HepG2 (cell line): Measurements from ENCODE around the gene BTG4. TPM values are rescaled to one million over a fixed set of nuclear protein-coding genes. Genes with fewer than 3 reads are reported as not detected.

ENCODE experiments used
- ATAC-seq: fragments of 200-7000 bp; cut with Tn5 transposase; 3 replicates; pipeline ENCODE4 v1.9.1; 2020; ENCODE audit warnings: mild to moderate bottlenecking, moderate library complexity
- BruUV-seq: library from RNA; stranded (reverse); fragments of 400-500 nt; replicated peaks from 2 replicates; lab custom pipeline; 2021; lab: Mats Ljungman, UMichigan
- CTCF ChIA-PET: fragments of 300-600 bp; formaldehyde crosslinking; extraction: SDS; loops from one replicate; lab custom pipeline; 2021; ENCODE audit warnings: low total read pairs, inconsistent platforms, low intra/inter-chr PET ratio; lab: Yijun Ruan, JAX
- POLR2A ChIA-PET: fragments of 350-600 bp; sonication (Branson Sonifier 250); formaldehyde crosslinking; loops from one replicate; lab custom pipeline; 2020; ENCODE audit warnings: antibody characterized with exemption, inconsistent platforms; lab: Yijun Ruan, JAX
- DNase-seq: peaks from one replicate; pipeline ENCODE4 v3.0.0-alpha.2; 2015; ENCODE audit warnings: low spot score
- FAIRE-seq: peaks from 3 replicates; lab custom pipeline; 2011; peaks lifted over from hg19 to GRCh38; lab: Jason Lieb, UNC
- H2AFZ ChIP-seq: one replicate; pipeline ENCODE4 v1.6.1; 2011; ENCODE audit warnings: low read length, inconsistent platforms
- H3K27ac ChIP-seq: fragments of 300-600 bp; 3 replicates; pipeline ENCODE4 v1.8.0; 2011; ENCODE audit warnings: mixed run types, mild to moderate bottlenecking, mixed read lengths, low read length, inconsistent platforms; ENCODE audit not compliant: insufficient read depth; ENCODE audit errors: extremely low read length
- H3K27me3 ChIP-seq, 2 experiments: fragments of 200-600 bp in 1 of 2; 2 replicates in 1 of 2; 3 replicates in 1 of 2; pipeline versions ENCODE4 v1.6.0 to v1.8.0; 2011; ENCODE audit warnings: low read length in 2 of 2, mild to moderate bottlenecking in 2 of 2, moderate library complexity in 2 of 2, inconsistent platforms in 1 of 2; ENCODE audit not compliant: insufficient read depth in 2 of 2, control insufficient read depth in 1 of 2
- H3K36me3 ChIP-seq, 2 experiments: fragments of 200-600 bp in 1 of 2; replicated peaks in 1 of 2; 2 replicates in 1 of 2; 3 replicates in 1 of 2; pipeline versions ENCODE4 v1.5.1 to v1.8.0; 2011; ENCODE audit warnings: low read length in 2 of 2, inconsistent platforms in 1 of 2; ENCODE audit not compliant: insufficient read depth in 2 of 2, control insufficient read depth in 1 of 2
- H3K4me1 ChIP-seq: 2 replicates; pipeline ENCODE4 v1.5.1; 2012; ENCODE audit warnings: low read length, inconsistent platforms; ENCODE audit not compliant: insufficient read depth
- H3K4me2 ChIP-seq: 2 replicates; pipeline ENCODE4 v1.6.0; 2011; ENCODE audit warnings: low read depth, low read length, inconsistent platforms
- H3K4me3 ChIP-seq, 3 experiments: fragments of 200-600 bp in 1 of 3; sonication (generic), shearing (Covaris generic) in 1 of 3; replicated peaks in 1 of 3; 2 replicates each; pipeline ENCODE4 v1.5.1; 2011 to 2016; ENCODE audit warnings: low read length in 3 of 3, inconsistent platforms in 2 of 3, low read depth in 2 of 3, mild to moderate bottlenecking in 2 of 3, control low read depth in 1 of 3, mixed read lengths in 1 of 3; ENCODE audit not compliant: insufficient read depth in 1 of 3
- H3K79me2 ChIP-seq: one replicate; pipeline ENCODE4 v1.6.1; 2011; ENCODE audit warnings: low read length, inconsistent platforms; ENCODE audit not compliant: insufficient read depth
- H3K9ac ChIP-seq: 2 replicates; pipeline ENCODE4 v1.6.0; 2011; ENCODE audit warnings: mild to moderate bottlenecking, low read depth, low read length, inconsistent platforms; ENCODE audit not compliant: insufficient read depth
- H3K9me3 ChIP-seq: 2 replicates; pipeline ENCODE4 v1.5.1; 2012; ENCODE audit warnings: mild to moderate bottlenecking, low read length
- H4K20me1 ChIP-seq: 2 replicates; pipeline ENCODE4 v1.6.0; 2011; ENCODE audit warnings: inconsistent platforms, mild to moderate bottlenecking, low read length, moderate library complexity; ENCODE audit not compliant: insufficient read depth
- MEF2D ChIP-seq: sonication (generic); formaldehyde crosslinking; IDR thresholded peaks from 2 replicates; pipeline ENCODE4 v1.5.1; 2020; ENCODE audit warnings: mild to moderate bottlenecking, missing genetic modification reagents
- MIER3 ChIP-seq: IDR thresholded peaks from 2 replicates; pipeline ENCODE4 v1.6.1; 2016; ENCODE audit warnings: missing compliant biosample characterization, borderline replicate concordance
- NCOA5 ChIP-seq: sonication (generic); formaldehyde crosslinking; IDR thresholded peaks from 2 replicates; pipeline ENCODE4 v1.4.0; 2020; ENCODE audit warnings: missing genetic modification reagents
- PHB2 ChIP-seq: fragments of 450-650 bp; IDR thresholded peaks from 2 replicates; pipeline ENCODE4 v1.6.1; 2018; ENCODE audit not compliant: partially characterized antibody
- SSRP1 ChIP-seq: IDR thresholded peaks from 2 replicates; pipeline ENCODE4 v1.6.1; 2016; ENCODE audit warnings: control low read depth
- ZC3H4 ChIP-seq: sonication (generic); formaldehyde crosslinking; IDR thresholded peaks from 2 replicates; pipeline ENCODE4 v1.4.0; 2020; ENCODE audit warnings: missing genetic modification reagents, borderline replicate concordance
- ZNF570 ChIP-seq: sonication (generic); formaldehyde crosslinking; IDR thresholded peaks from 2 replicates; pipeline ENCODE4 v1.4.0; 2020; ENCODE audit warnings: mild to moderate bottlenecking, missing genetic modification reagents, borderline replicate concordance
- WGBS: methylation state at CpG from one replicate; pipeline ENCODE4 v1.1.6; 2017; ENCODE audit warnings: low lambda C conversion rate; 5-methylcytosine and 5-hydroxymethylcytosine counted together
- in situ Hi-C: cut with HindIII; loops from 2 replicates; pipeline ENCODE4 v1.10.0; 2017; ENCODE audit warnings: low pct_unique_long_range_greater_than_20kb; ENCODE audit not compliant: extremely low pct_ligation_motif_present
- intact Hi-C: fragments of 100-400 bp; cut with micrococcal nuclease; formaldehyde crosslinking; loops from one replicate; pipeline ENCODE4 v1.10.0; 2022; ENCODE audit not compliant: unreplicated experiment
- polyA plus RNA-seq, 8 experiments: library from polyadenylated mRNA; depleted of rRNA in 3 of 8; stranded (reverse) in 7 of 8; unstranded in 1 of 8; fragments of >200 nt; fragmentation: Illumina TruSeq in 4 of 8; extraction: Trizol in 4 of 8; gene quantifications; 2 replicates each; pipeline versions ENCODE4 v1.2.1 to v1.2.3, GENCODE V29; 2011 to 2016; ENCODE audit warnings: low read depth in 4 of 8, missing spikeins in 1 of 8, mixed read lengths in 1 of 8; ENCODE audit not compliant: insufficient read depth in 1 of 8
- total RNA-seq, 5 experiments: library from RNA; depleted of rRNA; stranded (reverse); fragments of >200 nt; fragmentation: Illumina TruSeq; extraction: Trizol; gene quantifications; 2 replicates each; pipeline ENCODE4 v1.2.3, GENCODE V29; 2016; ENCODE audit warnings: low read depth in 1 of 5
- TF ChIP-seq, protein P1 (sequence below): sonication (generic); formaldehyde crosslinking; IDR thresholded peaks from one replicate; pipeline ENCODE4 v1.5.1; 2020; ENCODE audit warnings: mild to moderate bottlenecking, missing genetic modification reagents; ENCODE audit errors: not compliant biosample characterization
- TF ChIP-seq, protein P2 (sequence below): sonication (generic); formaldehyde crosslinking; IDR thresholded peaks from 2 replicates; pipeline ENCODE4 v1.8.1; 2023; ENCODE audit warnings: missing genetic modification reagents, mild to moderate bottlenecking, borderline replicate concordance
- TF ChIP-seq, protein P3 (sequence below): sonication (generic); formaldehyde crosslinking; IDR thresholded peaks from 2 replicates; pipeline ENCODE4 v1.4.0; 2020; ENCODE audit warnings: missing genetic modification reagents, low read depth, mild to moderate bottlenecking, borderline replicate concordance
- TF ChIP-seq, protein P4 (sequence below): sonication (generic); formaldehyde crosslinking; IDR thresholded peaks from 2 replicates; pipeline ENCODE4 v1.8.1; 2023; ENCODE audit warnings: missing genetic modification reagents, inconsistent platforms, borderline replicate concordance
- TF ChIP-seq, protein P5 (sequence below): sonication (generic); formaldehyde crosslinking; IDR thresholded peaks from 2 replicates; pipeline ENCODE4 v1.4.0; 2020; ENCODE audit warnings: mild to moderate bottlenecking, missing genetic modification reagents

The BTG4 gene
- total and polyA plus RNA-seq, 2 of the 13 experiments (the other 11 are each of a cell fraction or from before 2014, with no cell fraction given): not detected

DNA sequence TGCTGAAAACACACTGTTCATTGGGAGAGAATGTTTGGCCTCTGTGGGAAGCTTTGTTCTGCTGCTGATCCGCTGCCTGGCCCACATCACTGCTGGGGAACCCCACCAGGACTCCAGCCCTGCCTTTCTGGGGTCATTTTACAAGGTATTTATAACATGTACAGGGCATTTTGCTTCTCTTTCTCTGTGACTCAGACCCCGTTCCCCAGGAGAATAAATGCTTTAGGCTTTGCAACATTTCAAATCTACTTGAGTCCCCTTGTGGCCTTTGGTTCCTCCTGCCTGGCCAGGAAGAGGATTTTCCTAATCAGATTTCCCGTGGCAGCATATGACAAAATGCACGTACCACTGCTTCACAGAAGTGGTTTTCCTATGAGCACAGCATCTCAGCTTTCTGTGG, 43.0 kb downstream of the BTG4 start:
- no peak overlapping the region for H2AFZ ChIP-seq
- no peaks in the 10 kb centered on the region for H4K20me1 ChIP-seq
- H3K27me3 ChIP-seq: peaks cover 2 to 6% of the 10 kb centered on the region in 2 experiments; a peak in 2 of 5 replicates
- no peaks in the 10 kb centered on the region for H3K79me2 ChIP-seq
- FAIRE-seq (no peak), ATAC-seq (no peak; the same call in 2 of the 3 replicates), DNase-seq (no peak)
- no TSS peak for BruUV-seq
- H3K9ac ChIP-seq: no peak overlapping the region
- in situ Hi-C loops (no loop called here), intact Hi-C loops (no loop called here)
- 0% methylated on average over 4 of the region's 4 CpGs for WGBS
- H3K4me1 ChIP-seq: no peaks in the 10 kb centered on the region
- CTCF ChIA-PET: no interaction called here
- H3K36me3 ChIP-seq: no peaks in the 10 kb centered on the region
- POLR2A ChIA-PET: no interaction called here
- no peak overlapping the region for H3K4me2 ChIP-seq
- no peaks in the 10 kb centered on the region for H3K9me3 ChIP-seq
- H3K27ac ChIP-seq: no peak overlapping the region
- H3K4me3 ChIP-seq: no peak overlapping the region
- TF ChIP-seq ZC3H4 (CRISPR knock-in tag) (no peak), SSRP1 (CRISPR knock-in tag) (no peak), MIER3 (CRISPR knock-in tag) (no peak), MEF2D (CRISPR knock-in tag) (no peak), ZNF570 (CRISPR knock-in tag) (no peak), PHB2 (no peak), NCOA5 (CRISPR knock-in tag) (no peak)
- TF ChIP-seq, protein P1, sequence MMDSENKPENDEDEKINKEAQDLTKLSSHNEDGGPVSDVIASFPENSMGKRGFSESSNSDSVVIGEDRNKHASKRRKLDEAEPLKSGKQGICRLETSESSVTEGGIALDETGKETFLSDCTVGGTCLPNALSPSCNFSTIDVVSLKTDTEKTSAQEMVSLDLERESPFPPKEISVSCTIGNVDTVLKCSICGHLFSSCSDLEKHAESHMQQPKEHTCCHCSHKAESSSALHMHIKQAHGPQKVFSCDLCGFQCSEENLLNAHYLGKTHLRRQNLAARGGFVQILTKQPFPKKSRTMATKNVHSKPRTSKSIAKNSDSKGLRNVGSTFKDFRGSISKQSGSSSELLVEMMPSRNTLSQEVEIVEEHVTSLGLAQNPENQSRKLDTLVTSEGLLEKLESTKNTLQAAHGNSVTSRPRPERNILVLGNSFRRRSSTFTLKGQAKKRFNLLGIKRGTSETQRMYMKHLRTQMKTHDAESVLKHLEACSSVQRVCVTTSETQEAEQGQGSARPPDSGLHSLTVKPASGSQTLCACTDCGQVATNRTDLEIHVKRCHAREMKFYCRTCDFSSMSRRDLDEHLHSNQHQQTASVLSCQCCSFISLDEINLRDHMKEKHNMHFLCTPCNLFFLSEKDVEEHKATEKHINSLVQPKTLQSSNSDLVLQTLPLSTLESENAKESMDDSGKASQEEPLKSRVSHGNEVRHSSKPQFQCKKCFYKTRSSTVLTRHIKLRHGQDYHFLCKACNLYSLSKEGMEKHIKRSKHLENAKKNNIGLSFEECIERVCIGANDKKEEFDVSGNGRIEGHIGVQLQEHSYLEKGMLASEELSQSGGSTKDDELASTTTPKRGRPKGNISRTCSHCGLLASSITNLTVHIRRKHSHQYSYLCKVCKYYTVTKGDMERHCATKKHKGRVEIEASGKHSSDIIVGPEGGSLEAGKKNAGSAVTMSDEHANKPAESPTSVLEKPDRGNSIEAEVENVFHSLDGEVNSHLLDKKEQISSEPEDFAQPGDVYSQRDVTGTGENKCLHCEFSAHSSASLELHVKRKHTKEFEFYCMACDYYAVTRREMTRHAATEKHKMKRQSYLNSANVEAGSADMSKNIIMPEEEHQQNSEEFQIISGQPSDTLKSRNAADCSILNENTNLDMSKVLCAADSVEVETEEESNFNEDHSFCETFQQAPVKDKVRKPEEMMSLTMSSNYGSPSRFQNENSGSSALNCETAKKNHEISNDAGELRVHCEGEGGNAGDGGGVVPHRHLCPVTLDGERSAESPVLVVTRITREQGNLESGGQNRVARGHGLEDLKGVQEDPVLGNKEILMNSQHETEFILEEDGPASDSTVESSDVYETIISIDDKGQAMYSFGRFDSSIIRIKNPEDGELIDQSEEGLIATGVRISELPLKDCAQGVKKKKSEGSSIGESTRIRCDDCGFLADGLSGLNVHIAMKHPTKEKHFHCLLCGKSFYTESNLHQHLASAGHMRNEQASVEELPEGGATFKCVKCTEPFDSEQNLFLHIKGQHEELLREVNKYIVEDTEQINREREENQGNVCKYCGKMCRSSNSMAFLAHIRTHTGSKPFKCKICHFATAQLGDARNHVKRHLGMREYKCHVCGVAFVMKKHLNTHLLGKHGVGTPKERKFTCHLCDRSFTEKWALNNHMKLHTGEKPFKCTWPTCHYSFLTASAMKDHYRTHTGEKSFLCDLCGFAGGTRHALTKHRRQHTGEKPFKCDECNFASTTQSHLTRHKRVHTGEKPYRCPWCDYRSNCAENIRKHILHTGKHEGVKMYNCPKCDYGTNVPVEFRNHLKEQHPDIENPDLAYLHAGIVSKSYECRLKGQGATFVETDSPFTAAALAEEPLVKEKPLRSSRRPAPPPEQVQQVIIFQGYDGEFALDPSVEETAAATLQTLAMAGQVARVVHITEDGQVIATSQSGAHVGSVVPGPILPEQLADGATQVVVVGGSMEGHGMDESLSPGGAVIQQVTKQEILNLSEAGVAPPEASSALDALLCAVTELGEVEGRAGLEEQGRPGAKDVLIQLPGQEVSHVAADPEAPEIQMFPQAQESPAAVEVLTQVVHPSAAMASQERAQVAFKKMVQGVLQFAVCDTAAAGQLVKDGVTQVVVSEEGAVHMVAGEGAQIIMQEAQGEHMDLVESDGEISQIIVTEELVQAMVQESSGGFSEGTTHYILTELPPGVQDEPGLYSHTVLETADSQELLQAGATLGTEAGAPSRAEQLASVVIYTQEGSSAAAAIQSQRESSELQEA (CRISPR knock-in tag): no peak
- TF ChIP-seq, protein P2, sequence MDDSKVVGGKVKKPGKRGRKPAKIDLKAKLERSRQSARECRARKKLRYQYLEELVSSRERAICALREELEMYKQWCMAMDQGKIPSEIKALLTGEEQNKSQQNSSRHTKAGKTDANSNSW: no peak
- TF ChIP-seq, protein P3, sequence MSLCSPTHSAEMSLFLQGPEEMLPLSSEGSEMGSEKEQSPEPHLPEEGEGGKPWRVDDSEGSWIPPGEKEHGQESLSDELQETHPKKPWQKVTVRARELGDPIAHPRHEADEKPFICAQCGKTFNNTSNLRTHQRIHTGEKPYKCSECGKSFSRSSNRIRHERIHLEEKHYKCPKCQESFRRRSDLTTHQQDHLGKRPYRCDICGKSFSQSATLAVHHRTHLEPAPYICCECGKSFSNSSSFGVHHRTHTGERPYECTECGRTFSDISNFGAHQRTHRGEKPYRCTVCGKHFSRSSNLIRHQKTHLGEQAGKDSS (CRISPR knock-in tag): no peak
- TF ChIP-seq, protein P4, sequence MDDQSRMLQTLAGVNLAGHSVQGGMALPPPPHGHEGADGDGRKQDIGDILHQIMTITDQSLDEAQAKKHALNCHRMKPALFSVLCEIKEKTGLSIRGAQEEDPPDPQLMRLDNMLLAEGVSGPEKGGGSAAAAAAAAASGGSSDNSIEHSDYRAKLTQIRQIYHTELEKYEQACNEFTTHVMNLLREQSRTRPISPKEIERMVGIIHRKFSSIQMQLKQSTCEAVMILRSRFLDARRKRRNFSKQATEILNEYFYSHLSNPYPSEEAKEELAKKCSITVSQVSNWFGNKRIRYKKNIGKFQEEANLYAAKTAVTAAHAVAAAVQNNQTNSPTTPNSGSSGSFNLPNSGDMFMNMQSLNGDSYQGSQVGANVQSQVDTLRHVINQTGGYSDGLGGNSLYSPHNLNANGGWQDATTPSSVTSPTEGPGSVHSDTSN (CRISPR knock-in tag): no peak
- TF ChIP-seq, protein P5, sequence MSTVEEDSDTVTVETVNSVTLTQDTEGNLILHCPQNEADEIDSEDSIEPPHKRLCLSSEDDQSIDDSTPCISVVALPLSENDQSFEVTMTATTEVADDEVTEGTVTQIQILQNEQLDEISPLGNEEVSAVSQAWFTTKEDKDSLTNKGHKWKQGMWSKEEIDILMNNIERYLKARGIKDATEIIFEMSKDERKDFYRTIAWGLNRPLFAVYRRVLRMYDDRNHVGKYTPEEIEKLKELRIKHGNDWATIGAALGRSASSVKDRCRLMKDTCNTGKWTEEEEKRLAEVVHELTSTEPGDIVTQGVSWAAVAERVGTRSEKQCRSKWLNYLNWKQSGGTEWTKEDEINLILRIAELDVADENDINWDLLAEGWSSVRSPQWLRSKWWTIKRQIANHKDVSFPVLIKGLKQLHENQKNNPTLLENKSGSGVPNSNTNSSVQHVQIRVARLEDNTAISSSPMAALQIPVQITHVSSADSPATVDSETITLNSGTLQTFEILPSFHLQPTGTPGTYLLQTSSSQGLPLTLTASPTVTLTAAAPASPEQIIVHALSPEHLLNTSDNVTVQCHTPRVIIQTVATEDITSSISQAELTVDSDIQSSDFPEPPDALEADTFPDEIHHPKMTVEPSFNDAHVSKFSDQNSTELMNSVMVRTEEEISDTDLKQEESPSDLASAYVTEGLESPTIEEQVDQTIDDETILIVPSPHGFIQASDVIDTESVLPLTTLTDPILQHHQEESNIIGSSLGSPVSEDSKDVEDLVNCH (CRISPR knock-in tag): no peak
